ENCODE measurements around the gene DYDC2.

DYDC2 gene

DNA sequence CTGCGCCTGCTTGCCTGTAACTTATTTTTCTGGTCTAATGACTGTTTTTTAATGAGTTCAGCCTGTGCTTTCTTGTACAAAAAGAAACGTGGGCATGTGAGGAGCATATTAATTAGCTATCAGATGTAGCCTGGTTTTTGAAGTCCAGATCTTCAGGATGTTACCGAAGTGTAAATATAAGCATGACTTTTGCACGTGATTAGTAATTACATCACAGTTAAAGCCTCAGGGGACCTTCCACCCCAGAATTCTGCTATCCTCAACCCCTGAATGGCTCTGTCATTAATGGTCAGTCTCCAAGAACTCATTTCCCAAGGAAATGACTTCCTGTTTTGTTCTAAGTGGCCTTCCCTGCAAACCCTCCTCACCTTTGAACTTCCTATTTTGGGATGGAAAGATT, 49.6 kb downstream of the DYDC2 start:
- DNase-seq (ENCODE audit: low spot score): no peak
- TF ChIP-seq CTCF (IDR thresholded peaks at IDR 0.05; ENCODE audit: poor library complexity, severe bottlenecking): no peak
- no peak for ATAC-seq (ENCODE audit: low read depth)
- Histone ChIP-seq H3K9me3 (ENCODE audit: severe bottlenecking) (no peaks in the 10 kb centered on the region), H3K4me1 (ENCODE audit: insufficient read depth, poor library complexity, severe bottlenecking) (peaks cover 9% of the 10 kb centered on the region), H3K27ac (ENCODE audit: poor library complexity, severe bottlenecking) (no peak overlapping the region), H3K36me3 (ENCODE audit: low read depth) (no peaks in the 10 kb centered on the region), H3K4me3 (ENCODE audit: severe bottlenecking) (no peak overlapping the region), H3K27me3 (ENCODE audit: insufficient read depth, poor library complexity, severe bottlenecking) (no peaks in the 10 kb centered on the region)

DNA sequence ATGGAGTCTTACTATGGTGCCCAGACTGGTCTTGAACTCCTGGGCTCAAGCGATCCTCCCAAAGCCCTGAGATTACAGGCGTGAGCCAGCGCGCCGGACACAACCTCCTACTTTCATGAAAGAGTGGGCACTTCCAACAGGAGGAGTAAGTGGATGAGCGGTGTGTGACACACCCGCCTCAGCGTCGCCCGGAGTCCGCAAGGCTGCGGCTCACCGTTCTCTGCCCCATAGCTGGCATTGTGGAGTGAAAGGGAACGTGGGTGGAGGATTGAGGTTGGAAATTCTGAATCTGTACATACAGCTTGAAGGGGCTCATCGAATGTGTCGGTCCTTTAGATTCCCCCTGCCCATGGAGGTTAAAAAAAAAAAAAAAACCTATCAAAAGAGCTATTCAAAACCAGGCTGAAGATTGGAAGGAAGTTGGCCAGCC, 51.2 kb downstream of the DYDC2 start:
- peak; percentile 60 for ATAC-seq (ENCODE audit: low read depth)
- DNase-seq (ENCODE audit: low spot score): no peak
- H3K4me3 ChIP-seq (ENCODE audit: severe bottlenecking): peak overlapping the region; percentile 50
- H3K9me3 ChIP-seq (ENCODE audit: severe bottlenecking): no peaks in the 10 kb centered on the region
- peaks cover 25% of the 10 kb centered on the region for H3K4me1 ChIP-seq (ENCODE audit: insufficient read depth, poor library complexity, severe bottlenecking)
- no peak overlapping the region for H3K27ac ChIP-seq (ENCODE audit: poor library complexity, severe bottlenecking)
- H3K27me3 ChIP-seq (ENCODE audit: insufficient read depth, poor library complexity, severe bottlenecking): no peaks in the 10 kb centered on the region
- H3K36me3 ChIP-seq (ENCODE audit: low read depth): no peaks in the 10 kb centered on the region
- no peak for TF ChIP-seq CTCF (IDR thresholded peaks at IDR 0.05; ENCODE audit: poor library complexity, severe bottlenecking)

GRCh38 chr10:80408242-80409101, 51.9 kb downstream of the DYDC2 start, which contains the start of gene PRXL2A:
Gene PRXL2A (plus strand): TSS chr10:80408551. CDS start chr10:80420468, 11,917 bp downstream.
- H3K36me3 ChIP-seq (ENCODE audit: low read depth): no peaks in the 10 kb centered on the region
- H3K27me3 ChIP-seq (ENCODE audit: insufficient read depth, poor library complexity, severe bottlenecking): no peaks in the 10 kb centered on the region
- peaks cover 30% of the 10 kb centered on the region for H3K4me1 ChIP-seq (ENCODE audit: insufficient read depth, poor library complexity, severe bottlenecking)
- H3K4me3 ChIP-seq (ENCODE audit: severe bottlenecking): peak within 1 kb of the TSS; percentile 50
- ATAC-seq (ENCODE audit: low read depth) (peak; percentile 80), DNase-seq (ENCODE audit: low spot score) (no peak)
- H3K27ac ChIP-seq (ENCODE audit: poor library complexity, severe bottlenecking): no peak within 1 kb of the TSS
- TF ChIP-seq CTCF (IDR thresholded peaks at IDR 0.05; ENCODE audit: poor library complexity, severe bottlenecking): no peak
- no peaks in the 10 kb centered on the region for H3K9me3 ChIP-seq (ENCODE audit: severe bottlenecking)

DNA sequence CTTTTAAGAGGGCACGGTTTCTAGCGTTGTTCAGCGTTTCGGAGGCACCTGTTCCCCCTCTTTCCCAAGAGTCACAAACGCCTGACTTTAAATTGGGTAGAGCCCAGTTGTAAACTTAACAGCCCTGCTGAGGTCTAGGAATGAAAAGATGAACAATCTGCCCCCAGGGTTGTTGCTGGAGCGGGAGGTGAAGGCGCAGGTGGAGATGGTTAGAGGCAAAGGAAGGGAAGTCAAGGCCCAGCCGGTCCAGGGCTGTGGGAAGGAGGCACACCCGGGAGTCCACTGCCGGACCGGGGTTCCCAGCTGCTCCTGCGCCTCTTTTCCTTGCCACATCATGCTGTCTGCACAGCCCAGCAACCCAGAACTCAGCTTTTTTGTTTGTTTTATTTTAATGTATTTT, 52.5 kb downstream of the DYDC2 start:
- Histone ChIP-seq H3K4me1 (ENCODE audit: insufficient read depth, poor library complexity, severe bottlenecking) (peaks cover 36% of the 10 kb centered on the region), H3K4me3 (ENCODE audit: severe bottlenecking) (peak overlapping the region; percentile 50), H3K27ac (ENCODE audit: poor library complexity, severe bottlenecking) (no peak overlapping the region), H3K9me3 (ENCODE audit: severe bottlenecking) (no peaks in the 10 kb centered on the region), H3K36me3 (ENCODE audit: low read depth) (no peaks in the 10 kb centered on the region), H3K27me3 (ENCODE audit: insufficient read depth, poor library complexity, severe bottlenecking) (no peaks in the 10 kb centered on the region)
- DNase-seq (ENCODE audit: low spot score) (no peak), ATAC-seq (ENCODE audit: low read depth) (no peak)
- TF ChIP-seq CTCF (IDR thresholded peaks at IDR 0.05; ENCODE audit: poor library complexity, severe bottlenecking): no peak

DNA sequence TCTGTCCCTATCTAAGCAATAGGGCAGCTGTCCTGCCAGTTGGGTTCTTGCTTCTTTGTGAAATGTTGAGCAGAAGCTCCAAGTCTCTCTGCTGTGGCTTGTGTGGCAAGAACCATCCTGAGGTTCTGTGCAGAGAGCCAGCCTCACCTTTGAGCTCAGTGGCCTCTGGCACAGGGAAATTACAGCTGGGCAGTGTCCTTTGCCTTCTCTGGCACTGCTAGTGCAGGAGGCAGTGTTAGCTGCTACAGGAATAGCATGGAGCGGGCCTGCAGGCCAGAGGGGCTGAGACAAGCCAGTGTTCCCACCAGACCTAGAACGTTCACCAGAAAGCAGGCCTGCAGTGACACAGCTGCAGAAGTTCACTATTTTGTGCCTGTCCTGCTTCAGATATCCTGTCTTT, 53.5 kb downstream of the DYDC2 start:
- peaks cover 39% of the 10 kb centered on the region for H3K4me1 ChIP-seq (ENCODE audit: insufficient read depth, poor library complexity, severe bottlenecking)
- H3K9me3 ChIP-seq (ENCODE audit: severe bottlenecking): no peaks in the 10 kb centered on the region
- H3K27ac ChIP-seq (ENCODE audit: poor library complexity, severe bottlenecking): no peak overlapping the region
- TF ChIP-seq CTCF (IDR thresholded peaks at IDR 0.05; ENCODE audit: poor library complexity, severe bottlenecking): no peak
- DNase-seq (ENCODE audit: low spot score): no peak
- H3K27me3 ChIP-seq (ENCODE audit: insufficient read depth, poor library complexity, severe bottlenecking): no peaks in the 10 kb centered on the region
- H3K4me3 ChIP-seq (ENCODE audit: severe bottlenecking): no peak overlapping the region
- H3K36me3 ChIP-seq (ENCODE audit: low read depth): no peaks in the 10 kb centered on the region
- no peak for ATAC-seq (ENCODE audit: low read depth)
